Activated effector memory CD4-positive, alpha-beta T cell treated with anti-CD3 and anti-CD28 coated beads, Interleukin-2, amount 50 U/mL, for 16 hours (primary cell): ENCODE data around the gene STAB2.

ENCODE experiments used
- DNase-seq: peaks from one replicate; pipeline ENCODE4 v3.0.0-alpha.2; 2020

The STAB2 gene

GRCh38 chr12:103586791-103587370 is at the start of gene STAB2:
TSS of gene STAB2 (plus strand) at chr12:103587273. CDS start at chr12:103587477, 204 bp downstream.
- DNase-seq = no peak

- DNase-seq = no peak
These were observed 48.7 kb upstream of the STAB2 start for GRCh38 chr12:103538397-103538796.

- DNase-seq = no peak
These were observed 46.8 kb upstream of the STAB2 start for GRCh38 chr12:103540319-103540718.

- no peak for DNase-seq
These were observed 45.0 kb upstream of the STAB2 start for GRCh38 chr12:103542078-103542477.

- DNase-seq = no peak
These were observed 40.1 kb upstream of the STAB2 start for GRCh38 chr12:103546959-103547358.

- no peak for DNase-seq
These were observed 39.7 kb upstream of the STAB2 start for GRCh38 chr12:103547376-103547775.

GRCh38 chr12:103547929-103548328 is 39.1 kb upstream of the STAB2 start:
- DNase-seq = no peak

- DNase-seq = peak; percentile 88
These were observed 38.2 kb upstream of the STAB2 start for GRCh38 chr12:103548622-103549601.

- DNase-seq = no peak
These were observed 30.0 kb upstream of the STAB2 start for GRCh38 chr12:103556890-103557627.

GRCh38 chr12:103557628-103558010 is 29.5 kb upstream of the STAB2 start:
- DNase-seq = no peak

GRCh38 chr12:103558879-103559278 is 28.2 kb upstream of the STAB2 start:
- DNase-seq = no peak

- no peak for DNase-seq
These were observed 26.4 kb upstream of the STAB2 start for GRCh38 chr12:103560604-103561101.

GRCh38 chr12:103561174-103561573 is 25.9 kb upstream of the STAB2 start:
- DNase-seq = no peak

- no peak for DNase-seq
These were observed 20.7 kb upstream of the STAB2 start for GRCh38 chr12:103566398-103566797.

GRCh38 chr12:103569278-103569677 is 17.8 kb upstream of the STAB2 start:
- DNase-seq = no peak

- no peak for DNase-seq
These were observed 15.8 kb upstream of the STAB2 start for GRCh38 chr12:103571286-103571685.

- DNase-seq = no peak
These were observed 14.6 kb upstream of the STAB2 start for GRCh38 chr12:103572312-103573045.

- DNase-seq = no peak
These were observed 13.9 kb upstream of the STAB2 start for GRCh38 chr12:103573185-103573584.

- DNase-seq = no peak
These were observed 8.1 kb upstream of the STAB2 start for GRCh38 chr12:103578926-103579325.

GRCh38 chr12:103580026-103580425 is 7.0 kb upstream of the STAB2 start:
- no peak for DNase-seq

- no peak for DNase-seq
These were observed 4.1 kb upstream of the STAB2 start for GRCh38 chr12:103583008-103583407.

- DNase-seq = no peak
These were observed 941 bp upstream of the STAB2 start for GRCh38 chr12:103586132-103586531.

- no peak for DNase-seq
These were observed 1.6 kb downstream of the STAB2 start for GRCh38 chr12:103588680-103589079.
